HG03575 (cell line): ENCODE data around the gene PI4KA.
"Not testable (repeated sequence)": the region's sequence is repeated elsewhere in the genome, so short reads cannot be mapped to it uniquely, and the experiment has no call there.

Experiments
- ATAC-seq: cut with Tn5 transposase; IDR thresholded peaks from one replicate; pipeline ENCODE4 v1.9.1; 2021; ENCODE audit not compliant: unreplicated experiment, insufficient number of reproducible peaks, low FRiP score; ENCODE audit errors: extremely low read depth

PI4KA gene

GRCh38 chr22:20857838-20858614, 585 bp downstream of the PI4KA start:
- no peak for ATAC-seq

DNA sequence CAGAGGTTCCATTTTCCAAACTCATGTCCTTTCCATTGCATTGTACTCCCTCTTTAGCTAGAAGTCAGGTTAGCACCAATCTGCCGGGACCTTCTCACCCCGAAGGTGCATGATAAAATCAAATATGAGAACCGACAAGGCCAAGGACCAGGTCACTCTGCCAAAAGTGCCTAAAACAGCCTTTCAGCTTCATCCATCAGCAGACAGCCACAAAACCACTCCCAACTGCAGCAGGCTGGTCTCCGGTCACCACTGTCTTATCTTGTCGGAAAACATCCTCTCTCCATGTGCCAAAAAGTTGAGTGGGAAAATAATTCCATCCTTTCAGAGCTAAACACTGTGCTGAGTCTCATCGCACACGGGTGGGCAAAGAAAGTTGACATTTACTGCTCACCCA, 1.4 kb downstream of the PI4KA start:
- ATAC-seq = no peak

DNA sequence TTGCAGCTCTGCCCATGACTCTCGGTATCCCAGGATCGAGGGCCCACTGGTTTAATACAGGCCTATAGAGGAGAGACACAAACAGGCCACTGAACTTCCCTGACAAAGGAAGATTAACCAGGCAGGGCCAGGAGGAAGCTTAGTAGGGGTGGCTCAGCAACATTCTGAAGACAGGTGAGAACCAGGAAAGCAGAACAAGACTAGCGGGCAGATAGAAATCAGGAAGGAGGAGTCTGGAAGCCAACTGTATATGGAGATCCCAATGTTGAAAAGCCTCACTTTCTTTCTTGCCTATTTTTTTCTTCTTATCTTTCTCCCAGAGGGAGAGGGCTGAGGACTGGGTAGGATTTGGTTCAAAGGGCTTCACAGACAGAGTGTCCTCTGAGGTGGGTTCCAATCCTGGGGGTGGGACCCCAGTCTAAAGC, 5.4 kb downstream of the PI4KA start:
- no peak for ATAC-seq

DNA sequence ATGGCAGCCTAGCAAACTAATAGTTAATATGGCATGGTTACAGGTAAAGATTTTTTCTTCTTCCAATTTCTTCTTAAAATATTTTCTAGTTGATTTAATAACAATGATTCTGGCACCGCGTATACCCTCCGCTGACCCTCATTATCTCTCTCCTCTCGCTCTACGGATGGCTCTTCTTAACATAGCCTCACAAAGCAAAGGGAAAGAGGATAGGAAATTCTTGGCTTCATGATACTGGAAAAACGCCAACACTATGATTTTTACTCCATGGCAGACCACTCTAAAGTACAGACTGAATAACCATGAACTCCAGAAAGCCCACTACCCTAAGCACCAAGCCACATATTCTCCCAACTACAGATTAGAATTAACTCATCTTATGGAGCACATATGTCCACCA, 6.1 kb downstream of the PI4KA start:
- ATAC-seq = no peak

- no peak for ATAC-seq
Measured at GRCh38 chr22:20852076-20852475, 6.5 kb downstream of the PI4KA start.

- no peak for ATAC-seq
Measured at GRCh38 chr22:20847318-20847822, 11.2 kb downstream of the PI4KA start.

DNA sequence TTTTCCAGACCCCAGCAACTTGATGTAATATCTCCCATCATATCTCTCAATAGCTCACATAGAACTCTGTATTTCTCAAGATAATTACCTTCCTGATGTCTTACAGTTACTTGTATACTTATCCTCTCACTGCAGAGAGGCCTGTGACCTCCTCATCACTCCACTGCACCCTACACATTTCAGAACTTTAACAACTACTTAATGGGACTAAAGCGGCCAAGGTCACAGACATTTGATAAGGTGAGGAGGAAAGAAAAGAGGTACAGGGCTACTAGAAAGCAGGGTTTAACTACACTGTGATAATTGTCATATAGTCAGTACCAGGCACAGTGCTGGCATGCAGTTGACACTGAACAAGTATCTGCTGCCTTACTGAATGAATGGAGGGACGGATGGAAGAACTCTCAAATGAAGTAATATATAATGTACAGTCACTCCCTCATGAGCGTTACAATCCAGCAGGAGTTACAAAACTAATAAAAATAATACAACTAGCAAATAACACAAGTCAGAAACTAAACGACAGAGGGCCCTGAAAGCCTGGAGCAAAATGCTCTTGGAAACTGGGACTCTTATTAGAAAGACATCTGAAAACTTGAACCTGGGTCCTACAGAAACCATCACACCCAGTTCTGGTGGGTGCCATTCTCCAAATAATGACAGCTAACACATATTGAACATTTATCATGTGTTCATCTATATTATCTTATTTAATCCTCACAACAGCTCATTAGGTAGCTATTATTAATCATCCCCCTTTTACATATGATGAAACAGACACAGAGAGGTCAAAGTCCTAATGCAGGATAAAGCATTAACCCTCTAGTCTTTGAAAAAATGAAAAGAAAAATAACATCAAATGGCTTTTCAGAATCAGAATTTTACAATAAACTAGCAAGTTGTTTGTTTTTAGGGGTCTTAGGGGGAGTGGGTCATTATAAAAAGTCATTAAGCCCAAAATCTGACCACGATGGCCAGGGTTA, 14.3 kb downstream of the PI4KA start:
- ATAC-seq = no peak

DNA sequence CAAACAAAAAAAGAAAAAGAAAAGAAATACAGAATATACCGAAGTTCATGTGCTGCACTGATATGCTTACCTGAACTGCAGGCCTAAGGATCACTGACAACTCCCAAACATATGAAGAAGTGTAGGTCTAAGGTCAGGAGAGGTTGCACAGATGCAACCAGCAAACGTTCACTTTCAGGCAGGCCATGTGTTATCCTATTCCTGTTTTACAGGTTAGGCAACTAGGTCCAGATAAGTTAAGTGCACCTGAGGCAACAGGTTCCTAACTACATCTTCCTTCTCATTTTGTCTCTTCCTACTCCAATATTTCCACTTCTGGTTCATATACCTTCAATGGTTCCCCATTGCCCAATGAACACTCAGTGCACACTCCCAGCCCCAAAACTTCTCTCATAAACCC, 15.1 kb downstream of the PI4KA start:
- ATAC-seq = no peak

- ATAC-seq = no peak
Measured at GRCh38 chr22:20840646-20841371, 17.8 kb downstream of the PI4KA start.

DNA sequence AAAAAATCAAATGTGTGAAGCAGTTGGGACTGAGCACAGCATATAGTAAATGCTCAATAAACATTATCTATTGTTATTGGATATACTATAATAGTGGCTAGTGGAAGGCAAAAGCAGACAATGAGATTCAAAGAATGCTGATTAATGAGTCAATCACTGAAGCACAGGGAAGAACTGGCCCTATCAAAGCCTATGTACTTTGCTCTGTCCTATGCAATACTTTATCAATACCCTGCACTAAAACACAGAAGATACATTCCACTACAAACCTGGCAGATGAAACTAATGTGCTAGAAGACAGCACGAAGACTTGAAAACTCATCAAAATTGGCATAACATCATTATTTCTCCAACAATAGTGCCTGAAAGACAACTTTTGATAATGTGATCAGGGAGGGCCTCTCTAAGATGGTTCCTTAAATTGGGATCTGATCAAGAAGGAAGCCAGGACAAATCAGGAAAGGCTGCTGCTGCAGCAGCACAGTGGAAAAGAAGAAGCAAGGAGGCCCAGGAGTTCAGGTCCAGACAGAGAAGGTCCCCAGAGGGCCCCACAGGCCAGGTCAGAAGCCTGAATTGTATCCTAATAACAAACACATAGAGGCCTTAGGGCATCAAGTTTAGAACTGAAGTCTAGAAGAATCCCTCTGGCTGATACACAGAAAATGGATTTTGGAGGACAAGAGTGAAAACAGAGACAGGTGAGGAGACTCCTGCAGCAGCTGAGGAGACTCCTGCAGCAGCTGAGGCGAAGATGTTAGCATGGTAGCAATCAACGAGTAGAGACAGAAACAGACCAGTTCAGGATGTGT, 18.6 kb downstream of the PI4KA start:
- ATAC-seq = no peak

DNA sequence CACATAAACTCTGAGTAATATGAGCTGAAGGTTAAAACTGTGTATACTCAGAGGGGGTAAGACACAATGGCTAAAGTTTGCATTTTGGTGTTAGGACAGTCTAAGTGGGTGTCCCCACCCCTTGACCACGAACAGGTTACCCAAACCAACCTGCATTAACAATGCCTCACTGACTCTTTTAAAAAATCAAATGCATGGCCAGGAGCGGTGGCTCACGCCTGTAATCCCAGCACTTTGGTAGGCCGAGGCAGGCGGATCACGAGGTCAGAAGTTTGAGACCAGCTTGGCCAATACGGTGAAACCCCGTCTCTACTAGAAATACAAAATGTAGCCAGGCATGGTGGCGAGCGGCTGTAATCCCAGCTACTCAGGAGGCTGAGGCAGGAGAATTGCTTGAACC, 19.3 kb downstream of the PI4KA start:
- ATAC-seq = not testable (repeated sequence)

- ATAC-seq = no peak
Measured at GRCh38 chr22:20836987-20837823, 21.4 kb downstream of the PI4KA start.

GRCh38 chr22:20834725-20835124, 23.9 kb downstream of the PI4KA start:
- no peak for ATAC-seq

- no peak for ATAC-seq
Measured at GRCh38 chr22:20834206-20834605, 24.4 kb downstream of the PI4KA start.

DNA sequence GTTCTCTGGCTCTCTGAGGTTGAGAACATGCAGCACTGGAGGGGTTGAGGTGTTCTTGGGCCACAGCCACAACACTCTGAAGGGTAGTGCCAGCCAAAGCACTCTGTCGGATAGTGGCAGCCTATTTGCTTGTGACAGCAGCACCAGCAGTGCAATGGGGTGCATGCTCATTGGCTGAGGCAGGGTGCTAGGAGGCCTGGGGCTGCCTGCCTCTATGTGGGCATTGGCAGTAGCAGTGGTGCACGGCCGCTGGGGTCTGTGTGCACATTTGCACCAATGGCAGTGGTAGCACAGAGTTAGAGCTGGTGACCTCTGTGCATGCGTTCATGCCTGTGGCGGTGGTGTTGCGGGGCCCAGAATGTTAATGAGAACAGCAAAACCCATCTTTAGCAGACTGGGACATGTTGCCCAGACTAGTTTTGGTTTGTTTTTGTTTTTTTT, 25.4 kb downstream of the PI4KA start:
- no peak for ATAC-seq

DNA sequence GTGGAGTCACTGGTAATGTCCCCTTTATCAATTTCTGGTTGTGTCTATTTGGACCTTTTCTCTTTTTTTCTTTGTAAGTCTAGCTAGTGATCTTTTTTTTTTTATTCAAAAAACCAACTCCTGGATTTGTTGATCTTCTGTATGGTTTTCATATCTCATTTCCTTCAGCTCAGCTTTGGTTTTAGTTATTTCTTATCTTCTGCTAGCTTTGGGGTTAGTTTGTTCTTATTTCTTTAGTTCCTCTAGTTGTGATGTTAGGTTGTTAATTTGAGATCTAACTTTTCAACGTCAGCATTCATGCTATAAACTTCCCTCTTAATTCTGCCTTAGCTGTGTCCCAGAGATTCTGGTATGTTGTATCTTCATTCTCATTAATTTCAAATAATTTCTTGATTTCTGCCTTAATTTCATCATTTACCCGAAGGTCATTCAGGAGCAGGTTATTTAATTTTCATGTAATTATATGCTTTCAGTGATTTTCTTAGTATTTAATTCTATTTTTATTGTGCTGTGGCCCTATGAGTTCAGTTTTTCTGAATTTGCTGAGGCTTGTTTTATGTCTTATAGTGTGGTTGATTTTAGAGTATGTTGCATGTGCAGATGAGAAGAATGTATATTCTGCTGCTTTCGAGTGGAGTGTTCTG, 29.0 kb downstream of the PI4KA start:
- no peak for ATAC-seq
